Measurements from ENCODE around the gene AMN1.
"Not testable (repeated sequence)": the region's sequence is repeated elsewhere in the genome, so short reads cannot be mapped to it uniquely, and the experiment has no call there.

Gene AMN1

DNA sequence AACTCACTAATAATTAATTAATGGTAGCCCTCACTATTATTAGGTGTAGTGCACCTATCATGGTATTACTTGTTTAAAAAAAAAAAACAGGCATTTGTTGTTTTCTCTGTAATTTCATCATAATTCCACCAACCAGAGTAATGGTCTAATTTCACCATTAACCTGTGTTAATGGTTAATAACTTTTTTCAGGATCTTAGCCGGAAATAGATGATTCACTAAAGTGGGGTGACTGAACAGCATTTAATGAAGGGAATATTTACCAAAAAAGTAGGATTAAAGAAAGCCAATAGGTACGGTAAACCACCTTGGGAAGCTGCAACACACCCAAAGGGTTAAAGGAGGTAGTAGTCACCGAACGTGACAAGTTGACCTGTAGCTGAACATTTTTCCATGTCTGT, 56.3 kb downstream of the AMN1 start:
- no peak for DNase-seq

DNA sequence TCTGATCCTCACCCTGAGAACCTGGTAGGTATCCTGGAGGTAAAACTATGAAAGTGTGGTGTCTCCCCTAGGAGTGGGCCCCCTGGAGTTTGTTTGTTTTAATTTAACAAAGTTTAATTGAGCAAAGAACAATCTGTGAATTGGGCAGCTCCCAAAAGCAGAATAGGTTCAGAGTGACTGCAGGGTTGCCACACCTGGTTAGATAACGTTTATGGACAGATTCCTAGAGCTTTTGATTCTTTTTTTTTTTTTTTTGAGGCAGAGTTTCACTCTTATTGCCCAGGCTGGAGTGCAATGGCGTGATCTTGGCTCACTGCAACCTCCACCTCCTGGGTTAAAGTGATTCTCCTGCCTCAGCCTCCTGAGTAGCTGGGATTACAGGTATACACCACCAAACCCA, 59.2 kb downstream of the AMN1 start:
- DNase-seq: not testable (repeated sequence)

DNA sequence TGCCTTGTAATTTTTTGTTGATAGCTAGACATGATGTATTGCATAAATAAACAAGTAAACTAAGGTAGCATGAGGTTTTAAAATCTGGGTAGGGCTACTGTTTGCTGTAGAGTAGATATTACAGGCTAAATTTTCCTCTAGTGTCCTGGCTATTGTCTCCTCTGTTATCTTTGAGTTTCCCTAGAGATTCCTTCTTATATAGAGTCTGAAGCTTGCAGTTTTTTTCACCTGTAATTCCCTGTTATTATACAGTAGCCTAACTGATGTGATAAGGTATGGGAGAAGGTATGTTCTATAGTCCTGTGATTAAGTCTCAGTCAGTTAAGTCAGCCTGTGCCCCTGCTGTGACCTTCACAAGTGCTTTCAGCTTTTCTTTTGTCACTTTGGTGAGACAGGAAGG, 59.8 kb downstream of the AMN1 start:
- DNase-seq: no peak

DNA sequence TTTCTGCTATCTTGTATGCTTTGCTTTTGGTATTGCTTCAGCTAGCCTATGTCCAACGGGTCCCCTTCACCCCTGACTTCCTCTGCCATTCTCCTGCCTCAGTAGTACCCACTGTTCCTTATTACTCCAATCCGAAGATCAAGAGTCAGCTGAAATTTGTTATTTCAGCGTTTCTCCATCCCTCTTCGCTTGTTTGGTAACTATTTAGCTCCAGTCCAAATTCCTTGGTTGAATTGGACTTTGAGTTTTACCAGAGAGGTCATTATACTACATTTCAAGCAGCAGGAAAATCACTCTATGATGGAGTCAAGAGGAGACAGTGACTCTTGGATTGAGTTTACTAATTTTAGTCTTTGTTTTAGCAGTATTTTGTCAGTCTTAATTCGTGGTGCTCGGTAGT, 64.8 kb downstream of the AMN1 start:
- DNase-seq: no peak

DNA sequence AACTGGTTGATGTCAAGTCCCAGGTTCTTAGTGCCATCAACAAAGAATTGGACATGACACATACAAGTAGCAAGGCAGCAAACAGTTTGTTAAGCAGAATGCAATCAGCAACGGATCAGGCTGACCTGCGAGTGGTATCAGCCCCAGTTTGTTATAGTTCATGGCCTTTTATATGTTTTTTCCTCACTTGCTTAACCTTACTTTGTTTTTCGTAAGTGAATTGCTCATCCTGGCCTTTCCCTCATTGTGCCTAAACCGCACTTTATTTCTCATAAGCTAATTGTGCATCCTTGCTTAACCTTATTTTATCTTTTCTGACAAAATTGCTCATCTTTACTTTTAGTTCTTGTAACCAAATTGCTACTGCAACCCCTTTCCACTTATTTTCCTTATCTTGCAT, 65.2 kb downstream of the AMN1 start:
- DNase-seq: no peak

DNA sequence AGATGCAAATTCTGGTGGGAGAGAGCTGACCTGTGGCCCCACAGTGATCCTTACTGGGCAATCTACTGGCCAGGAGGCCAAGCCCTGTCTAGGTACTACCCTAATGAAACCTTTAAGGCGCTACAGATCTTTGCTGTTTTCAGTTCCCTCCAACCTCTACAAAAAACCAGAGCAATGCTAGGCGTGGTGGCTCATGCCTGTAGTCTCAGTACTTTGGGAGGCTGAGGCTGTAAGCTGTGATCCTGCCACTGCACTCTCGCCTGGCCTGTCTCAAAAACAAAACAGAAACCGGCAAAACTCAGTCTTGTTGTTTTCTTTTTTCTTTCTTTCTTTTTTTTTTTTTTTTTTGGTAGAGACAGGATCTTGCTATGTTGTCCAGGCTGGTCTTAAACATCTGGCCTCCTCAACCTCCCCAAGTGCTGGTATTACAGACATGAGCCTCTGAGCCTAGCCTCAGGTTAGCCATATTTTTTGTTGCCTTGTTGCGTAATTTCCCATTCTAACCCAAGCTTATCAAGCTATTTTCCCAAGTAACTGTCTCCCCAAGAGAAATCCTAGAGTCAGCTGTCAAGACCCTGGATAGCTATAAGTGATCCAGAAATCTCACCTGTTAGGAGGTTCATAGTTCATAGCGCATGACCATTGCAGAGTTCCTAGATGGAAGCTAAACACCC, 66.5 kb downstream of the AMN1 start:
- DNase-seq: no peak

DNA sequence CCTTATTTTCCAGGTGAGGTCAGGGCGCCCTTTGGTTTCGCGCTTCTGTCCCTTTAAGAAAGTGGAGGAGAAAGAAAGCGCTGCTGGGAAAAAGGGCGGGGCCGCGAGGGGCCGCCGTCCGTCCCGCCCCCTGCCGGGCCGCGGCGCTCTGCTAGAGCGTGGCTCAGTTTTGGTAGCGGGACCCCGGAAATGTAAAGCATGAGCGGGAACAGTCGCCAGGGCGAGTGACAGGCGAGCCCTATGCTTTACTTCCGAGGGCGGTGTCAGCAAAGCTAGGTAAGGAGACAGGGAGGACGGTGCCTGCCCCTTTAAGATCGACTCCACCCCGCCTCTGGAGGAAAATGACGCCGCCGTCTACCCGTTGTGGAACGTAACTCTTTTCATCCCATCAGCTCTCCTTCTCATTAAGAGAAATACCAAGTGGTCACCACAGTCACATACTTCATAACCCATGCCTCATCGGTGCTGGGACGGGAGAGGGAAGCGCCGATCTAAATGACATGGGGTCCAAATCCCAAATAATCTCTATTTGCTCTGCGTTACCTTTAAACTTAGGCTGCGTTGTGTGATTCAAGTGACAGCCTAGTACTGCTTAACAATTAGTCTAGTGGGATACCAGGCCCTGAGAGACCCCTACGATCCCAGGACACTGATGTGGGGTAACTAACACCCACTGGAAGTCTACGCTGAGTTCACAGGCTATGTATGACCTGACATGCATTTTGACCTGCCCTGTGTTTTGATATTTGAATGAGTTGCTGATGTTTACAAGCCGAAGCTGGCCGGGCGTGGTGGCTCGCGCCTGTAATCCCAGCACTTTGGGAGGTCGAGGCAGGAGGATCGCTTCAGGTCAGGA, 69.5 kb downstream of the AMN1 start, which contains the start of gene ETFBKMT:
Gene ETFBKMT, plus strand, starts transcription at position 602 of the 856 bp plus-strand sequence. CDS start 2,266 bp downstream, outside the sequence.
- peak; percentile 88 for DNase-seq

DNA sequence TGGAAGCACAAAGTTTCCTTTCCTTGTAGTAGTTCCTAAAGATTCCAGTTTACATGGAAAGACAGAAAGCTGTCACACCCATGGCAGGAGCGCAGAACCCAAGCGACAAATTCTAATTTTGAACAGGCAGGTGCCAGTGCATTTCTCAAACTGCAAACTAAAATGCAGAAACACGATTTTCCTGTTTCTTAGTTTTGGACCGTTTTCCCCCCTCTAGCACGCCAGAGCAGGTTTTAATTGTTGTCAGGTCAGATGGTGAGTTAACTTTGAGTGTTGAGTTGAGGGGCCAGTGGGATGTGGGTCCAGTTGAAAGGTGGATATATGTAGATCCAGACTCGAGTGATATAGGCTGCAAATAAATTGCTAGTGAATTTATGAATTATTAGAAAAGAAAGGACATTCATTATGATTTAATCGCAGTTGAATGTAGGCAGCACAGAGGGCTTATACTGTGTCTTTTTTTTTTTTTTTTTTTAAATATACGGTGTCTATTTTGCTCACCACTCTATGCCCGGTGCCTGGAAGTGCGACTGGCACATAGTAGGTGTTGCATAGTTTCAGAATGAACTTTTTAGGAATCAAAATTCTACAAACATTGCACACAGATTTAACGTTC, 70.2 kb downstream of the AMN1 start:
- DNase-seq: no peak

DNA sequence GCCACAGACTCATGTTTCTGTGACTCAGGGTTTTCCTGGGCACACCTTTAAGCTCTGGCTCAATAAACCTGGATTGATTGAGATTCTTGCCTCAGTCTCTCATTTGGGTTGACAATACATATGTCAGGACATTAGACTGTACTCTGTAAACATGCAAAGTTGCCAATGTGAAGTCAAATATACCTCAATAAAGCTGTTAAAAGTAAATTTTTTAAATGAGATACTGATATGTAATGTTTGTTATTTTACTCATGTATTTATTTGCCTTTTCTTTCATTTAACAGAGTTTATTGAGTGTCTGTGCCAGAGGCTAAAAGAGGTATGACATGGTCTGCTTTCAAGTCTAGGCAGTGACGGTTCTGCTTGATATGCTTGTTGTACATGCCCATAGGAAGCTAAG, 73.0 kb downstream of the AMN1 start:
- no peak for DNase-seq

DNA sequence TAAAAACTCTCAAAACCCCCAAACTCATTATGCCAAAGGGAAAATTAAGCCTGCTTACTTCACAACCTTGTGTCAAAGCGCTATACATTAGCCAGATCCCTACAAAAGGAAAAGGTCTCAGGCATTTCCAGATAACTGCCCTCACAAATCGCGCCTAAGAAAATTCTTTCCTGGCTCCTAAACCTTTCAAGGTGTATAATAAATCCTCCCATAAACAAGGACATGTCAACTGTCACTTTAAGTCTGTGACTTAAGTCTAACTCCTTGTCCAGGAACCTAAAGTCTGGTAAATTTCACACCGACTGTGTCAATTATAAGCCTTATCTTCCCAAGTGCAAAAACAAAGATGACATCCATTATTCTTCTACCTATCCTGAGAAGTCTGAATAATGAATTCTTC, 73.6 kb downstream of the AMN1 start:
- no peak for DNase-seq

DNA sequence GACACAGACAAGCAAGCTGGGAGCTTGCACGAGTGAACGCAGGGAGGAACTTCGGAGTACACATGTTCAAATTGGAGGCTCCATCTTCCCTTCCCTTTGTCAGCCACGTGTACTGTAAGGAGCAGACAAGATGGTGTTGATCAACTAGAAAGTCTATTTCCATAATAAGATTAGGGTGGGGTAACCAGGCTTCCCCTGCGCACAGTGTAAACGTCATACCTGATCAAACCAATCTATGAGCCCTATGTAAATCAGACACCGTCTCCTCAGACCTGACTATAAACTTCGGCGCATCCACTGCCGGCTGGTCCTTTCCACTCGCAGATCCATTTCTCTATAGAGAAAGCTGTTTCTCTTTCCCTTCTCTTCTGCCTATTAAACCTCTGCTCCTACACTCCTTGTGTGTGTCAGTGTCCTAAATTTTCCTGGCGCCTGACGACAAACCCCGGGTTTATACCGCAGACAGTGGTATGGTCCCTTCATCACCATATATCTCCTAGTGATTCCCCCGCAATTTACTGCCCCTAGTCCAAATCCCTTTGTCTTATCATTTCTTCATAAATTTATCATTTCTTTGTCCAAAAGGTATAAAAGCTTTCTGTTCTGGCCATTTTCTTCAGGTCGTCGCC, 76.8 kb downstream of the AMN1 start:
- no peak for DNase-seq

DNA sequence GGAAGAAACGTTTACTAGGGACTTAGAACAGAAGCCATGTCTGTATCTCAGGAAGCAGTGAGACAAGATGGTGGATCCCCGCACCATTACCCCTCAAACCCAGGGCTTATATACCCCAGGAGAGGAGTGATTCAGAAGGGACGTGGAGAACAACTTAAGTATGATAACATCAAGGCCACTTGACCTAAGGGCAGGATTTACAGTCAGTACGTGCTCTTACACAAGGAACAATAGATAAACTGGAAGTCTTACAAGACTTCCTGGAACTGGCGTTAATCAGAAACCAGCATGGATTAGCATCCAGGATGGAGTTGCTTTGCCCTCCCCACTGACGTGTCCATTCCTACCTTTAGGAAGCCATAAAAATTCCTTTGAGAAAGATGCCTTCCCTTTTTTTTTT, 77.9 kb downstream of the AMN1 start:
- DNase-seq: no peak

DNA sequence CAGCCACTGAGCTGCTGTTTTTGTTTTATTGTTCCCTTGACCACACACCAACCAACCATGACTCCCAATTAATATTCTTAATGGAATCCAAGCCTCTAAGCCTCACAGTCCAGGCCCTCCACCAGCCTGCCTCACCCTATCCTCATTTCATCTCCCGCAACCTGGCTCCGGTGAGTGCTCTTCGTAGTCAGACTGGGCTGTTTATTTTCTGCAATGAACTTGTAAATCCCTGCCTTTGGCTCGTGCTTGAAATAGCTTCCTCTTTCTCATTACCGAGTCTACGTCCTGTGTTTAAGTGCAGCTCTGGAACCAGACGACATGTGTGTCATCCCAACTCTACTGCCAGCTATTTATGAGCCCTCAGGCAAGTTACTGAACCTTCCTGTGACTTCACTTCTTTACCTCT, 81.7 kb downstream of the AMN1 start:
- DNase-seq: no peak

DNA sequence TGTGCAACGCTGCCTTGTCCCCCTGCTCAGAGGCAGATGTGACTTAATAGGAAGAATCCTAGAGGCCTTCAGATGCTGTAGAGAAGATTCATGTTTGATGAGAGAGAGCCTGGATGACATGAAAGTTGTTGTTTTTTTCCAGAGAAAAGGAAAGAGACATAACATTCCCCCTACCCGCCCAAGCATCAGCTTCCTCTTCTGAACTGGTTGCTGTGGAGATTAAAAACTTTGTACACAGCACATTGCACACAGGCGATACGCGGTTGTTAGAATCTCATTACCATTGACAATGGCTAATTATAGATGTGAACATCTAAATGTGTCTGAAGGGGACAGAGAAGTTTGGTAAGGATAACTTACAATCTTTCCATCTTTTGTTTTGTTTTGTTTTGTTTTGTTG, 82.9 kb downstream of the AMN1 start:
- no peak for DNase-seq

DNA sequence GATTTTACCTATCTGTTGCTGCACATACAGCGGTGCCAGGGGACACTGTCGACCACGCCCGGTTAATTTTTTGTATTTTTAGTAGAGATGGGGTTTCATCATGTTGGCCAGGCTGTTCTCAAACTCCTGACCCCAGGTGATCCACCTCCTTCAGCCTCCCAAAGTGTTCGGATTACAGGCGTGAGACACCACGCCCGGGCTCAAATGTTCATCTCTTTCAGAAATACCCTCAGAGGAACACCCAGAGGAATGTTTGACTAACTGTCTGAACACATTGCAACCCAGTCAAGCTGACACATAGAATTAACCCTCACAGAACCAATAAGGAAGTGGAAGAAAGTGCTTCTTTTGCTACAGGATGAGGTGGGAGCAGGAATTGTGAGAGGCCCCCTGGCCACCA, 84.3 kb downstream of the AMN1 start:
- no peak for DNase-seq

DNA sequence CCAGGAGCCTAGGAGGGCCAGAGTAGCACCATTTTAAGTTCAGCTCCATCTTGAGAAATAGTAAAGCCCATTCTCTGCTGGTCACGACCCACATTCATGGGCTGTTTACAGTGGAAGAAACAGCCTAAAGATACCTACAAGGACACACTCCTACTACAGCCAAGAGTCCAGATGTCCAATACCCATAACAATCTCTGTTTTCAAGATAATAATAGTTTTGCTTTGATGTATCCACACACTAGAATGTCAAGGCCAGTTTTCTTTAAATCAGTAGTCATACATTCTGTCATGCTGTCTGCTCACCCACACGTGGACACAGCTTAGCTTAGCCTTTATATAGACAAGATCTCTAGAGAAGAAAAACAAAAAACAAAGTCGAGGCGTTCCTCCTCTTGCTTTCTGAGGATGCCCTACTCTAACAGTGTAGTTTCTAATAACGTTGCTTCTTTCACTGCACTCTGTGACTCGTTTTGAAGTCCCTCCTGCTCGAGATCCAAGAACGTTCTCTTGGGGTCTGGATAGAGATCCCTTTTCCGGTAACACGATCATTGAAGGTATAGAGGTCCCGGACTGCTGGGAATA, 87.2 kb downstream of the AMN1 start:
- DNase-seq: no peak

DNA sequence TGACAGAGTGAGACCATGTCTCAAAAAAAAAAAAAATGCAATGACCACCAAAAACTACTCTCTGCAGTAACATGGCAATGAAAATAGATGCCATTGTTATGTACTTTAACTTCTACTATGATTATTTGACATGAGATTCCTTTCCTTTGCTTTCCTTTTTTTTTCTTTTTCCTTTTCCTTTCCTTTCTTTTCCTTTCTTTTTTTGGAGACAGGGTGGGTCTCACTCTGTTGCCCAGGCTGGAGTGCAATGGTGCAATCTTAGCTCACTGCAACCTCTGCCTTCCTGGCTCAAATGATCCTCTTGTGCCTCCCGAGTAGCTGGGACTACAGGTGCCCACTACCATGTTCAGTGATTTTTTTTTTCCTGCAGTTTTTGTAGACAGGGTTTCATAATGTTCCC, 94.2 kb downstream of the AMN1 start:
- DNase-seq: no peak

DNA sequence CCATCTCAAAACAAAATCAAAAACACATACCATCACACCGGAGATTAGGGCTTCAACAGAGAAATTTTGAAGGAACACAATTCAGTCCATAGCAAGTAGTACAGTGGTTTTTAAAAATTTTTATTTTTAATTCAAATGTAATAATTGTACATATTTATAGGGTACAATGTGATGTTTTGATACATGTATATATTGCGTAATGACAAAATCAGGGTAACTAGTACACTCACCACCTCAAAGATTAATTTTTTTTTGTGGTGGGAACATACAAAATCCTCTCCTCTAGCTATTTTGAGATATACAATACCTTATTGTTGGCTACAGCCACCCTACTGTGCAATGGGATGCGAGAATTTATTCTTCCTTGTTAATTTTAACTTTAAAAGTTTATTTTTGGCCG, 95.4 kb downstream of the AMN1 start:
- no peak for DNase-seq

DNA sequence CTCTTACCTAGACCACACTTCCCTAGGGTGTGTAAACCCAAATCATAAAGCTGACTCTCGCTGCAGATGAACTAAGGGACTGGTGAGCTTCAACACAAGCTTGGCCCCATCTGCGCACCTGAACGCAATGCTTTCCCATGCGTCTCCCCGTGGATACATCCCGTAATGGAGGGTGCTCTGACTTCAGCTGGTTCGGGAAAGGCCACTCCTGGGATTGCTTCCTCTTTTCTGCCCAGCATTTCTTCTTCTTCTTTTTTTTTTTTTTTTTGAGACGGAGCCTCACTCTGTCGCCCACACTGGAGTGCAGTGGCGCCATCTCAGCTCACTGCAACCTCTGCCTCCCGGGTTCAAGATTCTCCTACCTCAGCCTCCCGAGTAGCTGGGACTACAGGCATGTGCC, 97.0 kb downstream of the AMN1 start:
- no peak for DNase-seq

DNA sequence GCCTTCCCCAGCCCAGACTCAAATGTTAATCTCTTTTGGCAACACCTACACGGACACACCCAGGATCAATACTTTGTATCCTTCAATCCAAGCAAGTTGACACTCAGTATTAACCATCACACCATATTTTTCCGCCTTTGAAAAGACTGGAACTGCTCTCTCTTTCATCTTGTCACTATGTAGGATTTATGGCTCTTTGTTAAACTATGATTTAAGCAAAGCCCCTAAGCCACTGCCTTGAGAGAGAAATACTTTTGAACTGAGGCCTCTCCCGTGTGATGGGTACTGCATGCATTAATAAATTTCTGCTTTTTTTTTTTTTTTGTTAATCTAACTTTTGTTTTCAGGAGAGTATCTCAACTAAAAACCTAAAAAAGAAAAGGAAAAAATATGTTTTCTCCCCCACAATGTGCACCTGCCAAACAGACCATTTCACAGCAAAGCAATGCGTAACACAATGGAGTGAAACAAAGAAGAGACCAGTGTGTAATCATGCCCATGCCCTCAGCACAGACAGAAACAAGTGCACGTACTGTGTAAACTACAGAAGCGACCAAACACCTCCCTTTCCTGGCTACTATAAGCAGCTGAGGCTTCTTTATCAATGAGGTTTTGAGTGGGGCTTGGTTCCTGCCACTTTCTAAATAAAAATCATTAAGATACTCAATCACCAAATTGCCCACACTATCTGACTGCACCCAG, 97.6 kb downstream of the AMN1 start:
- DNase-seq: no peak

DNA sequence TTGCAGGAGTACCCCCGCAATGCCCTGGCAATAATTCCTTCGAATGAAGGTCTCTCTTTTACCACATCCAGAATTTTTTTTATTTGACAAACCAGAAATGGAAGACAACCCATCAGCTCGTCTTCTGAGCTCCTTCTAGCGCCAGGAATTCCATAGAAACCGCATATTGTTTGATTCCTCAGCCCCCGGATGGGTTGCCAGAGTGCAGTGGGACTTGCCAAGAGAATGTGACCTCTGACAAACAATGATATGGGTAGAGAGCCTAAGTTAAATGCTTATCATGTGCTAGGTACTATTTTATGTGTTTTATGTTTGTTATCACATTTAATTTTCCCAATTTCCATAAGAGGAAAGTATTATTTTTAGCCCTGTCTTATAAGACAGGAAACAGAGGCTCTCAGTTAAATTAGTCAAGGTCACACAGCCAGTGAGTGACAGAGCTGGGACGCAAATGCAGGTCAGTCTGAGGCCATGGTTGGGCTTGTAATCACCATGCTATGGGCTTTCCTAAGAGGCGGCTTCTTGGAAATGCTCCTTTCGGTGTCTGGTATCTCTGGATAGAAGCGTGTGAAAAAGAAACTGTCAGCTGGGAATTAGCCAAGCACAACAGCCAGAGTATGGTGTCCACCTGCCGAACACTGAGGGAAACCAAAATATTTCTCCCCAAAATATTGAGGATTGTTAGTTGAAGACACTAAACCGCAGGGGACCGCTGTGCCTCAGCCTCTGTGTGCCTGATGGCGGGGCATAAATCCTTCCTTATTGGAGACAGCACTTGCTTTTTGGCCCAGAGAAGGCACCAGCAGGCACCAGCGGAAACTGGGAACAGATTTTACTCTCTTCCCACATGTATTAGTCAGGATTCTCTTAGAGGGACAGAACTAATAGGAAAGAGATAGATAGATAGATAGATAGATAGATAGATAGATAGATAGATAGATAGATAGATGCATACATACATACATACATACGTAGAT, 98.8 kb downstream of the AMN1 start:
- no peak for DNase-seq
